Measurements from ENCODE around the gene FUT8. TPM values are rescaled to one million over a fixed set of nuclear protein-coding genes. Genes with fewer than 3 reads are reported as not detected.
A peak's percentile ranks its signal among the peaks of the same experiment; 100 is the strongest.

FUT8 gene
- polyA plus RNA-seq, 1 of the 3 experiments (the other 2 are of a cell fraction), result 31.7 TPM

GRCh38 chr14:65790172-65790815, 377.8 kb downstream of the FUT8 start:
- CTCF ChIA-PET, result interaction anchor here (0.6 to 1.9 kb wide), 9 partner anchors 9 to 375 kb away, joined by 3 to 8 read pairs (median 3); no protein-coding TSS in a partner anchor
- Histone ChIP-seq H3K9me2 (no peaks in the 10 kb centered on the region), H3K9me3 (no peaks in the 10 kb centered on the region), H4K20me1 (ENCODE audit: insufficient read depth) (no peaks in the 10 kb centered on the region), H3K27ac (ENCODE audit: low read depth in 2 of 2, low read length in 1 of 2) (peak overlapping the region in 1 of 2 experiments; percentile 74; a peak in 1 of 4 replicates), H3K27me3 (ENCODE audit: insufficient read depth) (no peaks in the 10 kb centered on the region), H3F3A (replicated peaks; ENCODE audit: insufficient read depth) (no peaks in the 10 kb centered on the region), H3K4me2 (no peak overlapping the region), H3K4me1 (ENCODE audit: control insufficient read depth in 1 of 2, insufficient read depth in 2 of 2, low read depth in 1 of 2, low read length in 1 of 2) (peaks cover 7 to 22% of the 10 kb centered on the region in 2 experiments), H3K4me3 (ENCODE audit: low read depth in 2 of 2, low read length in 1 of 2) (no peak overlapping the region), H3K9ac (no peak overlapping the region), H3K79me2 (ENCODE audit: insufficient read depth) (no peaks in the 10 kb centered on the region), H3K36me3 (replicated peaks in 1 of 2; ENCODE audit: control insufficient read depth in 1 of 2, insufficient read depth in 2 of 2, low read length in 1 of 2) (no peaks in the 10 kb centered on the region), H2AFZ (ENCODE audit: low read depth) (no peak overlapping the region)
- POLR2A ChIA-PET, result interaction anchor here (0.9 kb wide), 1 partner anchor 11 kb away, joined by 3 read pairs; no protein-coding TSS in a partner anchor
- TF ChIP-seq MXI1 (IDR thresholded peaks at IDR 0.05; ENCODE audit: low read depth, low read length), result peak; percentile 51; the same call in 1 of the 2 replicates
- peak; percentile 8 for TF ChIP-seq RAD21 (IDR thresholded peaks at IDR 0.05; ENCODE audit: low read length)
- TF ChIP-seq GATA2 (CRISPR knock-in tag; IDR thresholded peaks at IDR 0.05), result no peak; the same call in 1 of the 2 replicates
- no peak for TF ChIP-seq JUND (IDR thresholded peaks at IDR 0.05)
- TF ChIP-seq TCF12 (IDR thresholded peaks at IDR 0.05), result no peak
- TF ChIP-seq EP300 (IDR thresholded peaks at IDR 0.05; ENCODE audit: borderline replicate concordance in 1 of 2, low read depth in 1 of 2, low read length in 1 of 2), result peak in 1 of 2 experiments; percentile 48; a peak in 1 of 4 replicates
- 21% methylated on average over 4 of the region's 7 CpGs for WGBS (ENCODE audit: low lambda C conversion rate)
- peak; percentile 72 for DNase-seq

GRCh38 chr14:65791191-65791981, 378.9 kb downstream of the FUT8 start:
- peak; percentile 21 for DNase-seq
- peak overlapping the region in 1 of 2 experiments; percentile 48; a peak in 1 of 4 replicates for H3K27ac ChIP-seq (ENCODE audit: low read depth in 2 of 2, low read length in 1 of 2)
- H3K9ac ChIP-seq, result peak overlapping the region; percentile 25; the same call in 1 of the 2 replicates
- TF ChIP-seq NRF1 (IDR thresholded peaks at IDR 0.05; ENCODE audit: low read depth, low read length) (no peak), USF2 (IDR thresholded peaks at IDR 0.05; ENCODE audit: borderline replicate concordance, low read depth, low read length) (no peak), SMC3 (IDR thresholded peaks at IDR 0.05; ENCODE audit: low read depth, low read length) (no peak), CTCF (IDR thresholded peaks at IDR 0.05) (no peak), USF1 (IDR thresholded peaks at IDR 0.05; ENCODE audit: borderline replicate concordance, low read depth) (no peak), GATA2 (CRISPR knock-in tag; IDR thresholded peaks at IDR 0.05) (no peak), PBX3 (IDR thresholded peaks at IDR 0.05) (no peak), EP300 (IDR thresholded peaks at IDR 0.05; ENCODE audit: borderline replicate concordance in 1 of 2, low read depth in 1 of 2, low read length in 1 of 2) (no peak), FOXM1 (IDR thresholded peaks at IDR 0.05; ENCODE audit: low read depth) (no peak), NFIC (IDR thresholded peaks at IDR 0.05; ENCODE audit: borderline replicate concordance) (no peak; the same call in 1 of the 2 replicates), FOXJ3 (CRISPR knock-in tag; IDR thresholded peaks at IDR 0.05) (no peak), SIN3A (IDR thresholded peaks at IDR 0.05; ENCODE audit: borderline replicate concordance, low read depth, low read length) (no peak), RAD21 (IDR thresholded peaks at IDR 0.05; ENCODE audit: low read length) (no peak), CHD2 (IDR thresholded peaks at IDR 0.05; ENCODE audit: low read length, partially characterized antibody) (no peak), EZH2phosphoT487 (IDR thresholded peaks at IDR 0.05; ENCODE audit: borderline replicate concordance, low read depth) (no peak)

More at GRCh38 chr14:65791191-65791981, 378.9 kb downstream of the FUT8 start:
- peaks cover 7 to 22% of the 10 kb centered on the region in 2 experiments for H3K4me1 ChIP-seq (ENCODE audit: control insufficient read depth in 1 of 2, insufficient read depth in 2 of 2, low read depth in 1 of 2, low read length in 1 of 2)
- H2AFZ ChIP-seq (ENCODE audit: low read depth), result no peak overlapping the region
- peak overlapping the region; percentile 40 for H3K4me2 ChIP-seq
- no peak overlapping the region for H3K4me3 ChIP-seq (ENCODE audit: low read depth in 2 of 2, low read length in 1 of 2)
- no peaks in the 10 kb centered on the region for H3F3A ChIP-seq (replicated peaks; ENCODE audit: insufficient read depth)
- H3K36me3 ChIP-seq (replicated peaks in 1 of 2; ENCODE audit: control insufficient read depth in 1 of 2, insufficient read depth in 2 of 2, low read length in 1 of 2), result no peaks in the 10 kb centered on the region
- no peaks in the 10 kb centered on the region for H3K79me2 ChIP-seq (ENCODE audit: insufficient read depth)
- H3K9me3 ChIP-seq, result no peaks in the 10 kb centered on the region
- POLR2A ChIA-PET, result interaction anchor here (0.9 kb wide), 1 partner anchor 10 kb away, joined by 3 read pairs; no protein-coding TSS in a partner anchor
- no peaks in the 10 kb centered on the region for H3K9me2 ChIP-seq
- CTCF ChIA-PET, result interaction anchor here (0.9 to 5.5 kb wide), 7 partner anchors 13 to 376 kb away, joined by 3 to 22 read pairs (median 4); no protein-coding TSS in a partner anchor
- no peaks in the 10 kb centered on the region for H4K20me1 ChIP-seq (ENCODE audit: insufficient read depth)
- 76% methylated on average over 13 of the region's 14 CpGs for WGBS (ENCODE audit: low lambda C conversion rate)
- no peaks in the 10 kb centered on the region for H3K27me3 ChIP-seq (ENCODE audit: insufficient read depth)
